D341Med (cell line): ENCODE results near the gene METAP2.

Experiments
- DNase-seq: peaks from one replicate; pipeline ENCODE4 v3.0.0; 2012; ENCODE audit warnings: low spot score

The METAP2 gene

DNA sequence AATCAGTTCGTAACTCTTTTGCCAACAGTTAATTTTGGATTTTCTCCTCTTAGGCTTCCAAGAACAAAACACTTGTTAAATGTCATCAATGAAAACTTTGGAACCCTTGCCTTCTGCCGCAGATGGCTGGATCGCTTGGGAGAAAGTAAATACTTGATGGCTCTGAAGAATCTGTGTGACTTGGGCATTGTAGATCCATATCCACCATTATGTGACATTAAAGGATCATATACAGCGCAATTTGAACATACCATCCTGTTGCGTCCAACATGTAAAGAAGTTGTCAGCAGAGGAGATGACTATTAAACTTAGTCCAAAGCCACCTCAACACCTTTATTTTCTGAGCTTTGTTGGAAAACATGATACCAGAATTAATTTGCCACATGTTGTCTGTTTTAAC lies 39.6 kb downstream of the METAP2 start:
- no peak for DNase-seq

DNA sequence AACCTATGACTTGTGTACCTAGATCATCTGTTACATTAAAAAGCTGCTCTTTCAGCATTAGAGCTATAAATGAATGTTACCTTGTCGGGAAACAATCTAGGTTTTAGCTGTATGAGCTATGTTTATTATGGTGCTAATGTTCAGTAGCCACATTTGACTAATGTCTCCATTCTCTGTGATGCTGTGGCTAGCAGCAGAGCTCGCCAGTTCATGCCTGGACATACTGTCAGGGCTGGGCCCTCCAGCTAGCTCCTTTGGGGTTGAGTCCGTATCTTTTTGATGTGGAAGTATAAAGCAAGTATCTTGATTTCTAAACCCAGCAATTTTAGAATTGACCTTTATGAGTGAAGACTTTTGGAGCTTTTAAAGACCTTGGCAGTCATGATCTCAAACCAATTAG lies 41.2 kb downstream of the METAP2 start:
- DNase-seq, result no peak

DNA sequence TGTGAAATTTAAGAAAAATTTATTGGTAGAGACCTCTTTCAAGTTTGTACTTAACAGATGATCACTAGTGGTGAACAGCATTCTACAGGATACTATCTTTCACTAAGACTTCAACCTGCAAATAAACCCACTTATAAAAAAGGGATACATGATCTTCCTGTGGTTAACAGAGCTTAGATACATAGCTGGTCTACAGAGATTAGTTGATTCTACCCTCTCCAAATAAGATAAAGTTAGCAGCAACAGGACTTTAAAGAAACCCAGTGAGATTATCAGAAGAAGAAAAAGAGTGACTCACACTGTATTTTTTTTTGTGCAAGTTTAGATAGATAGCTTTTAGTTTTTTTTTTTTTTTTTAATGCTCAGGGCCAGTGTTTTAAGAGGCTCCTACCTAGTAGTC lies 42.8 kb downstream of the METAP2 start:
- no peak for DNase-seq

DNA sequence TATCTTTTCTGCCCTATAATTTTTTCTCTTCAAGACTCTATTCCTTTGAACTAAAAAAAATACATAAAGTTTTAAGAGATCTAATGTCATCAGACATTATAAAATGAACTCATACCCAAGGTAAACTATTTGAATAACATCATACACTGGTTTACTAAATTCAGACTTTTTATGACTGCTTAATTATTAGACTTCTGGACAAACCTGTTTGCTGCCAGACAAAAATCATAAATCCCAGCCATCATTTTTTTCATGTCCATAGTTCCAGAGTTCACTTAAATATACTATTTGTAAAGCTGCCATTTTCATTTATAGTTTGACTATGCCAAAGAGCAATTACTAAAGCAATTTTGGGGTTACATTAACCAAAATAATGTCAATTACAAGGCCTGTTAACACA lies 43.3 kb downstream of the METAP2 start:
- DNase-seq, result no peak

DNA sequence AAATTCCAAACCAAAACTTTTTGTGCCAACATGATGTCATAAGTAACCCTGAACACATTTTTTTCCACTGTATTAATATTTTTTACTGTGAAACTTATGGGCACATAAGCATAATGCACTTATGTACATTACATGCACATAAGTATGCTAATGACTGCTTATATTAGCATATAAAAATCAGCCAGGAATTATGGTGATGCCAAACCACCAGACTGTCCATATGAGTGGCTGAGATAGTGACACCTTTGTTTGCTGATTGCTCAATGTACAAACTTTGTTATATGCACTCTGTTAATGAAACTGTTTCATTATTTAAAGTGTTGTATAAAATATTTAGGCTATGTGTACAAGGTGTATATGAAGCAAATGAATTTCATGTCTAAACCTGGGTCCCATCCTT lies 45.0 kb downstream of the METAP2 start:
- DNase-seq, result no peak

DNA sequence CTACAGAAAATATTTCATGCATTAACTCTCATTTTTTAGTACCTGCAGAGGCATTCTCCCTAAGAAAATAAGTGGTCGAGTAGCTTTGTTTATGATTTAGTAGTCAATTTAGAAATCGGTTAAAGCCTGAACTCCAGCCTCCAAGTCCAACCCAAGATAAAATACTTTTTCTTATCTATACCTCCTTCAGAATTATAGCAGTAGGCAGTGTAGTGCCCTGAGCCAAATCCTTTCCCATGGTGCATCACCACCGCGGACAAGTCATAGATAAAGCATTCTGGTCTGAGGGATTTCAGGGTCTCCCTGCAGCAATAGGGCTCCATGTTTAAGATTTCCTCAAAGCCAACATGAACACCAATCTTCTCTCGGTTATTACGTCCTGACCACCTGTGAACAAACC lies 46.9 kb downstream of the METAP2 start:
- DNase-seq, result no peak

DNA sequence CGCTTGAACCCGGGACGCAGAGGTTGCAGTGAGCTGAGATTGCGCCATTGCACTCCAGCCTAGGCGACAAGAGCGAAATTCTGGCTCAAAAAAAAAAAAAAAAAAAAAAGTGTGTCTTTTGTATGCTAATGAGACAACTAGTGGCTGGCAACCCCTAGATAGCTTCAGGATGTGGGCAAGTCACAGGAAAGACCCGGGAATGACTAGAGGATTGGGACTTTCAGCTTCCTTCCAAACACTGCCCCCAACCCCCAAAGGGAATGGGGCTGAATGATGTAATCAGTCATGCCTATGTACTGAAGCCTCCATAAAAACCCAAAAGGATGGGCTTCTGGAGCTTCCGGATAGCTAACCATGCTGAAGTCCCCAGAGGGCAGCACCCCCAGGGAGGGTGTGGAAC lies 48.7 kb downstream of the METAP2 start:
- no peak for DNase-seq

DNA sequence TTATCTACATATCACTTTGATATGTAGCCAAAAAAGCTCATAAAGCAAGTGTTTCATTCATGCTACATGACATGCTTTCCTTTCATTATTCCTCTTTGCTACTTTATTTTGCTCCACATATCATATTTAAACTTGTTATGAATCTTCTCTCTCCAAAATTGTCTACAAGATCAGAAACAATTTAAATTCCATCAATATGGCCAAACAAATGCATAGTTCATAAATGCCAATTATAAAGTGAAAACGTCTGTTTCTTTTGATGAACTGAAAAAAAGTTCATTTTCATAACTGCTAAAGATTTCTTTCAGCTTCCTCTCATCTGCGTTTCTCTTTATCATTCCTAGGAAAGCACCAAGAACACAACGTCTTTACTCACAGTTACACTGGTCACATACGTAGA lies 54.5 kb downstream of the METAP2 start:
- no peak for DNase-seq

DNA sequence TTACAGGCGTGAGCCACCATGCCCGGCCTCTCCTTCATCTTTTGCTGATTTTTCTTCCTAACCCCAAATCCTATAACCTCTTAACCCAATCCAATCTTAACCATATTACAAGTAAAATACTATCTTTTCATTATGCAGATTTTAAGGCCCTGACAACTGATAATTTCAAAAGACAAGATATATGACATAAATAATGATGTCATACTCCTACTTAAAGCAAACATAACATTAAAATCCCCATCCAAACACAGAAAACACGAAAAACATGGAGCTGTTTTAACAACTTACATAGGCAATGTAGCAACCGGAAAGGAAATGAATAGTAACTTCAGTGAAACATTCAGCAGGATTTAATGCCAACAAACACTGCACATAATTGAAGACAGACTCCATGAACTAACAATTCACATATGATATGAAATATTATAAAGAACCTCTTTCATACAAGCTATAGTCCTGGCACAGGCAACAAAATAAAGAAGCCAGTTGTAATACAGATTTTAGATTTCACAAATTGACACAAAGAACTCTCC lies 55.8 kb downstream of the METAP2 start:
- no peak for DNase-seq

DNA sequence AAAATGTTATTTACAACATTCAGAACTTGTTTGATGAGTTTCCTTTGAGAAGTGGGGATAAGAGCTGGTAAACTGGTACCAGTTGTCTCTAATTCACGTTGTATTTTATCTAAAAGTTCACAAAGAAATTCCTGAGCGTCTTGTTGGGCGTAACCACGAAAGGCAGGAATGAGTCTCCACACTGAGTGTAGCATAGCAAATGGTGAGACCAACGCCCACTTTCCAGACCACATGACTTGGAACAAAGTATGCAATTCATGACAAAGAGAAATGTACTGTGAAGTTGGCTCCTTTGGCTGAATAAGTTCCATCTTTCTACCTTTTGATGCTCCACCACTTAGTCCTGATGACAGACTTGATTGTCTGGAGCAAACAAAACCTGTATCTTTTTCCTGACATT lies 58.9 kb downstream of the METAP2 start:
- DNase-seq, result no peak

DNA sequence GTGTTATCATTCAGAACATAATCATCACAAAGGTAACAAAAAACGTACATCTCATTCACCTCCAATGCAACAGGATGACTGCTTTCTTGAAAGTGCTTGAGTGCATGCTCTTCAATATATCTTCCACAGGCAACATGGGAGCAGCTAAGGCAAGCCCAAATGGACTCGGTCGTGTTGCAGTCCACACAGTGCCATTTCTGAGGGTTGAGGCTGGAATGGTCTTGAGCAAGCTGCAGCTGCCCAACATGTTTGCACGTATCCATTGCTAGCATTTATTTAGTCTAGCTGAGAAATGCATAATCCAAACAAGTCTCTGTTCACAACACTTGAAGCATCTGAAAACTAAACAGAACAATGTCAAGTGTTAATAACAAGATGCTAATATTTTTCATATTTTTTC lies 60.0 kb downstream of the METAP2 start:
- DNase-seq, result no peak

DNA sequence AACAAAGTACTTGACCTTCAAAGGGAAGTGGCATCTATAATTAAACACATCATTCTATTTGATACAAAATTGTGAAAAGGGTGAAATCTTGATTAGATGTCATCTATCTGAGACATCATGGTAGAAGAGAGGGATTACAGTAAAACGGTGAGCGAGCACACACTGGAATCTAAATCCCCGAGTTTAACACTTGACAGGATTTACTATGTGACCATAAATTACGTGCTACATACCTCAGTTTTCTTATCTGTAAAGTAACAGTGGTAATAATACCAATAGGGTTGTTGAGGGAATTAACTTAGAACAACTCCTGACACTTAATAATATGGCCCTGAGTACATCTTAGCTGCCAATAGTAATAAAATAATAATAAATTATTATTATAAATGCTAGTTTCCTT lies 64.1 kb downstream of the METAP2 start:
- no peak for DNase-seq

DNA sequence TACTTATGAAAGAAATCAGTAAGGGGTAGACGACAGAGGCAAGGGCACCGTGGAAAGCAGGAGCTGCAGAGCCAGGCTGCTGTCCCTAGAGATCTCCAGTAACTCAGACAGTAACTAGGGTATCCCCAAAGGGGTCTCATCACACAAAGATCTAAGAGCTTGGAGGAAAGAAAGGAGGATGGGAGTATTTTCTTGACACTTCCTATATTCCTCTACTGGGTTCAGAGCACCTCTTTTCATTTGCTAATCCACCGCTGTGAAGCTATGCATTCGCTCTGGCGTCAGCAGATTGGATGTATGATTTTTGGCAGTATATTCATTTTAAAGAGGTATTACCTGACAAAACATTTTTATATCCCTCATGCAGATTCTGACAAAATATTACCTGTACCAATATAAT lies 64.7 kb downstream of the METAP2 start:
- DNase-seq, result no peak

DNA sequence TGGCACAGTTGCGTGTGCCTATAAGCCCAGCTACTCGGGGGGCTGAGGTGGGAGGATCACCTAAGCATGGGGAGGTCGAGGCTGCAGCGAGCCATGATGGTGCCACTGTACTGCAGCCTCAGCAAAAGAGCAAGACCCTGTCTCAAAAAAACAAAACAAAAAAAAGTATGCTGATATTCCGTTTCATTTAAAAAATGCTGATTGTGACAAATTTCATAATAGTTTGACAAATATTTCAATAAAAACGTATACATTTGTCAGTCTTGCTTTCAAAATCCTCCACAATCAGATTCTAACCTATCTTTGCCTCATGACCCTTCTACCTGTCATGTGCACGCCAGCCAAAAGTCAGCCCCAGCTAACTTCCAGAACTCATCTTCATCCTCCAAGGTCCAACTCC lies 67.5 kb downstream of the METAP2 start:
- DNase-seq, result no peak

DNA sequence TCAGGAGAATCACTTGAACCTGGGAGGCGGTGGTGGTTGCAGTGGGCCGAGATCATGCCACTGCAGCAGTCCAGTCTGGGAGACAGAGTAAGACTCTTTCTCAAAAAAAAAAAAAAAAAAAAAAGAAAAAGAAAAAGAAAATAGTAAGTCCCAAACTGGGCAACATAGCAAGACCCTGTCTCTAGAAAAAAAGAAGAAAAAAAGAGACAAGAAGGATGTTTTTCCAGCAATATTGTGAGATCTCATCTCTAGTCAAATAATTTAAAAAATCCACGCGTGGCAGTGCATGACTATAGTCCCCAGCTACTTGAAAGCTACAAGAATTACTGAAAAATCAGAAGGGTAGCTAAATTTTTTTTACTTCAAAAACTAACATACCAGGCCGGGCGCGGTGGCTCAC lies 69.4 kb downstream of the METAP2 start:
- DNase-seq, result no peak

DNA sequence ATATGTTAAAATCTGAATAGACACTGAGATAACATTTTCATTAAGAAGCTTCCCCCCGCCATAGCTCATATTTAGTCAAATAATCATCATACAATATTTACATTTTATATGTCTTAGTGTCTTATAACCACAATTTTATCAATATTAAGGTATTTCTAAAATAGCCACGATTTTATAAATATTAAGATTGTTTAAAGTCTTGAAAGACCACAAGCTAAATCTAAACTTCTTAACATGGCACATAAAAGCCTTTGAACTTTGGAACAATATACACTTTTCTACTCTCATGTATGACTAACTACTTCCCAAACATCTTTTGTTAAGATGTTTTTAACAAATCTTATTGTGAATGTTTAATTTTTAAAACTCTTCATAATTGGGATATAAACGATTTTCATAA lies 70.8 kb downstream of the METAP2 start:
- DNase-seq, result no peak

DNA sequence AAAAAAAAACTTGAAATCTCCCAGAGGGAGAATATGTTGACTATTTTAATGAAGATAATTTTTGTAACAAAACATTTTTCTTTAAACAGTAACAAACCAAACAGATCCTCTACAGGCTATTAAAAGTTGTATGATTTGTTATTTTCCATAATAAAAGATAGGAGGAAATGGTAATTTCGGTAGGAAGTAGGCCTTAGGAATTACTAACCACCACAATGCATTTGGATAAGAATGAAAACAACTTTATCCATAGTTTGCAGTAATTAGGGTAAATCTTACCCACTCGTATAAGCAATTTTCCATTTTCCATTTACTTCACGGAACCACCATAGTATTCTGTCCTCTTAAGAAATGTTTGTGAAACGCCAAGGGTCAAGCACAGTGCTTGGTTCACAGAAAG lies 71.4 kb downstream of the METAP2 start:
- no peak for DNase-seq

DNA sequence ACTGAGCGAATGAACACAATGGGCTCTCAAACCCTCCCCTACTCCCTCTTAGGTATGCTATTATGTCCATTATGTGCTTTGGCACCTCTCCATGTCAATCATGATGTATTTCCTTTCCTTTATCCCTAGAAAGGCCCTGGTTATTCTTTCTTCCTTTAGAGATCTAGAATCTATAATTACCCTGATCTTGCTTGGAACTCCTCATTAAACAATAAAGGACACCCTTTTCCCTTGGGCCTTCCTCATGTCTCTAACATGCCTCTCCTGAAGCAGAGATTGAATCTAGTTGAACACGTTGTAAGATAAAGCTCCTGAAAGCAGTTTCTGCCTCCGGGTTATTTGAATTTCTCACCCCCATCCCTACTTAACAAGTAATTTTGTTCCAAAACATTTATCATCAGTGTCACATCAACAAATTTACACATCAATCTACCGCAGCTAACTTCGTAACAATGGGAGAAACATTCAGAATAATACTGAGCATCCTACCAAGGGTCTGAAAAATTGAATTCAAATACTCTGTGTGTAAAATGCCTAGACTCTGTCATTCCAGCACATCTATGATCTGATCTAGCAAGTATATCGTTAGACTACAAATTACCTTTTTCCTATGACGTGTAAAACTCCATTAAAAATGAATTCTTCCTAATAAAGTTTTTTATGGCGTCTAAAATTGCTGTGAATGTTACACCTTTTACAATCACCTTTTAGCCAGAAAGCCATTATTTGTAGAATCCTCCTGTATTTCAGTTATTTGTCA lies 72.0 kb downstream of the METAP2 start:
- no peak for DNase-seq

DNA sequence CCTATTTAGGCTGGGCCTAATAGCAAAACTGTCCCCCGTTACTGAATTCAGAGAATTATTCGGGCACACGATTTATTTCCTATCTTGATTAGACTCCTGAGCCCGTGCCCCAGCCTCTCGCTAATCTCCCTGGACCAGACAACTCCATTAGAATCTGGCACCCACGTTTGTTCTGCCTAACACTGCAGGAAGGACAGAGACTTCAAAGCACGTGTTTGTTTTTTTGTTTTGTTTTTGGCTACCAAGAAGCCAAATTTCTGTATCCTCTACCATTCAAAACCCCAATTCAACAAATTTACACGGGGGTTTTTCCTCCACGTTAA lies 72.5 kb downstream of the METAP2 start:
- no peak for DNase-seq

DNA sequence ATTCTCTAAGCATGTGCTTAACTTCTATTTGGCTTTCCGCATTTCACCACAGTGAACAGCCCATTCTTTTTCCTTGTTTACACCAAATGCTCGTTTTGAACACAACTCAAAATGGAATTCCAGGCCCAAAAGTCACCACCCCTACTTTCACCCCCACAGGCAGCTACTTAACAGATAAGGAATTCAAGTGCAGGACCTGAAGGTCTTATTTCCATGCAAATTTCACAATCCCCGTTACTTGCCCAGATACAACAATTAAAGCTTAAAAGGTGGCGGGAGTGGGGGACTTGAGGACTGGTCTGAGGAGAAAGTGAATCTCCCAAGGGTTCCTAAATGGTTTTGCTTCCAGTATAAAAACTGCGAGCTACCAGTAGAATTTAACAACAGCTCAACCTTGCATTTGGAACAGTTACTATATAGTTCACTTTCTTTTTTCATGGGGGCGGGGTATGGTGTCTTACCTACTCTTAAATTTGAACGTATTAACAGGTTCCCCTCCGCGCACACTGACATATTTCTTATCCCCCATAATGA lies 73.6 kb downstream of the METAP2 start:
- DNase-seq, result no peak

DNA sequence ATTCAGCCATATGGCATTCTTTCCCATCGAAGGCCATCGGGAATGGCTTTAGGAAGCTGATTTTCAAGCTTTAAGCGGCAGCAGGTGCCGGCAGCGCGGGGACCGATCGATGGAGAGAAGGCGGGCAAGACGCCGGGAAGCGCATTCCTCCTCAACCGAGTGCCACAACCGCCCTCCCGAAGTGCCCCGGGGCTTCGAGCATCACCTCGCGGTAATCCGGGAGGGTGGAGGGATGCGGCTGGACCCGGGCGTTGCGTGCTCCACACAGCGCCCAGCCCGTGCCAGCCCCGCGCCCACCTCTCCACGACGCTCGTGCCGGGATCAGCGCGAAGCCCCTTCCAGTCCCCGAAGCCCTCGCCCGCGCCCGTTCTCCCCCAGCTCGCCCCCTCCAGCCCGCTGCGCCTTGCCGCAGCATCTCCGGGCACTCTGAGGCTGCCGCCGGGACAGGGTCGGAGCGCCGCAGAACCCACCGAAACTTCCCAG lies 74.1 kb downstream of the METAP2 start:
- DNase-seq, result peak; percentile 62

DNA sequence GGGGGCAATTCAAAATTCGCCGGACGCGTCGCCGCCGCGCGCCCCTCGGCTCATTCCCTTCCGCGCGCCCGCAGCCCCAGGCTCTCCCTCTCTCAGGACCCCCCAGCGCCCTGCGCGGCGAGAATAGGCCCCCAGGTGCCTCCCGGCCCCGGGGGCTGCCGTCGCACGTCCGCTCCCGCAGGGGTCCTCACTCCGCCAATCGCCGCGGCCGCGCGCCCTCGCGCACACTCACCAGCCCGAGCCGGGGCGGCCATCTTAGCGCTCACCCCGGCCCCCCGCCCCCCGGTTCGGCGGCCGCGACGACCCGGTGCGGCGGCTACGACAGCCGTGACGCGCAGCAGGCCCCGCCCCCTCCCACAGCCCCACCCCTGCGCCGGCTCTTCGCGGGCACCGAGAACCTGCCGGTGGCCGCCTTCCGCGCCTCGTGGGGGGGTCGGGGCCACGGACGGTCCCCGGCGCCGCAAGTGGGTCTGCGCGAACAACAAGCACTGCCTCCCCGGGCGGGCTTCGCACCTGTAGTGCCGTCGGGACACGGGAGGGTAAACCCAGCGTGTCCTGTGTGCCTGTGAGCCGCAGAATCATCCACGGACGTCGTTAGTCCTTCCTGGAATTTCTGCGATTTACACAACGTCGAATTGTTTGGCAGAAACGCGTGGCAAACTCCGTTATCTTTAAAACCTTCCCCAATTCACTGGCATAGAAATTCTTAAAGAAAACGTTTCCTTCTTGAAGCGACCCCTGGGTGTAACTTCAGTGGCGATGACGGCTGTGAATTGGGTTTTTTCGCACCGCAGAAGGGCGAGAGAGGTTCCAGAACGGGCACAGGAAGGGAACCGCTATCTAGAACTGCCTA lies 74.8 kb downstream of the METAP2 start:
- DNase-seq, result peak; percentile 78
